Suprapubic skin (tissue), 4 donors: ENCODE data around the gene NR3C2.

Experiments
- CTCF ChIP-seq, 2 donors: fragments of 200-600 bp in 1 of 2; fragments of 450-650 bp in 1 of 2; sonication (generic) in 1 of 2; IDR thresholded peaks; one replicate each; pipeline ENCODE4 v1.5.1; 2016 to 2019; ENCODE audit warnings: antibody characterized with exemption in 2 of 2, mild to moderate bottlenecking in 1 of 2, moderate library complexity in 1 of 2
- POLR2A ChIP-seq, 2 donors: fragments of 450-650 bp; IDR thresholded peaks; one replicate each; pipeline ENCODE4 v1.6.1; 2017; ENCODE audit warnings: antibody characterized with exemption in 2 of 2, mild to moderate bottlenecking in 2 of 2, moderate library complexity in 2 of 2
- POLR2AphosphoS5 ChIP-seq, 3 donors: sonication (generic); formaldehyde crosslinking; IDR thresholded peaks; one replicate each; pipeline ENCODE4 v1.6.1; 2017; ENCODE audit warnings: antibody characterized with exemption in 3 of 3

- no peak for TF ChIP-seq CTCF (IDR thresholded peaks at IDR 0.05)
- TF ChIP-seq POLR2A (IDR thresholded peaks at IDR 0.05), result no peak
- no peak for TF ChIP-seq POLR2AphosphoS5 (IDR thresholded peaks at IDR 0.05)
Observed at GRCh38 chr4:148109216-148109615, 333.0 kb downstream of the NR3C2 start.
